Stomach (tissue), 4 donors: ENCODE measurements around the gene SEPTIN11.

Source experiments
- CTCF ChIP-seq, 7 experiments: fragments of 450-650 bp in 4 of 7; fragments of 200-600 bp in 3 of 7; sonication (generic) in 3 of 7; IDR thresholded peaks; one replicate each; pipeline ENCODE4 v1.5.1; 2016 to 2019; ENCODE audit warnings: antibody characterized with exemption in 7 of 7, control low read depth in 2 of 7, mild to moderate bottlenecking in 1 of 7
- EP300 ChIP-seq: sonication (generic); formaldehyde crosslinking; IDR thresholded peaks from one replicate; pipeline ENCODE4 v1.6.1; 2017; ENCODE audit warnings: antibody characterized with exemption
- POLR2A ChIP-seq, 4 donors: fragments of 450-650 bp; IDR thresholded peaks; one replicate each; pipeline ENCODE4 v1.6.1; 2016; ENCODE audit warnings: antibody characterized with exemption in 4 of 4, control low read depth in 2 of 4, mild to moderate bottlenecking in 1 of 4, moderate library complexity in 1 of 4
- POLR2AphosphoS5 ChIP-seq, 3 donors: sonication (generic); formaldehyde crosslinking; IDR thresholded peaks; one replicate each; pipeline ENCODE4 v1.6.1; 2016; ENCODE audit warnings: antibody characterized with exemption in 3 of 3

GRCh38 chr4:76997077-76997476 lies 47.5 kb downstream of the SEPTIN11 start:
- TF ChIP-seq CTCF (IDR thresholded peaks at IDR 0.05) (no peak), EP300 (no peak), POLR2A (IDR thresholded peaks at IDR 0.05) (no peak), POLR2AphosphoS5 (IDR thresholded peaks at IDR 0.05) (no peak)
